Measurements from ENCODE around the gene NAA15.

Gene NAA15

GRCh38 chr4:139389991-139390390 is 88.7 kb downstream of the NAA15 start:
- POLR2A ChIA-PET = no interaction called here
- CTCF ChIA-PET = no interaction called here
- TF ChIP-seq LEF1 (IDR thresholded peaks at IDR 0.05; ENCODE audit: borderline replicate concordance) (no peak), ARNT (IDR thresholded peaks at IDR 0.05) (no peak), ELF4 (IDR thresholded peaks at IDR 0.05) (no peak), L3MBTL2 (conservative IDR thresholded peaks at IDR 0.05) (no peak), ZNF384 (IDR thresholded peaks at IDR 0.05) (no peak), FOXK2 (IDR thresholded peaks at IDR 0.05) (no peak), BHLHE40 (IDR thresholded peaks at IDR 0.05; ENCODE audit: borderline replicate concordance) (no peak), SUZ12 (IDR thresholded peaks at IDR 0.05) (no peak), NFRKB (IDR thresholded peaks at IDR 0.05) (no peak), FOXA1 (IDR thresholded peaks at IDR 0.05) (no peak), SP1 (IDR thresholded peaks at IDR 0.05) (no peak), PKNOX1 (IDR thresholded peaks at IDR 0.05) (no peak)
- DNase-seq (ENCODE audit: extremely low spot score) = no peak

GRCh38 chr4:139391731-139392130 is 90.4 kb downstream of the NAA15 start:
- TF ChIP-seq SP1 (IDR thresholded peaks at IDR 0.05) = no peak
- CTCF ChIA-PET = no interaction called here
- DNase-seq (ENCODE audit: extremely low spot score) = no peak
- POLR2A ChIA-PET = no interaction called here

- no peak for DNase-seq (ENCODE audit: extremely low spot score)
- ChIA-PET POLR2A (no interaction called here), CTCF (no interaction called here)
- TF ChIP-seq BHLHE40 (IDR thresholded peaks at IDR 0.05; ENCODE audit: borderline replicate concordance) (no peak), L3MBTL2 (conservative IDR thresholded peaks at IDR 0.05) (no peak), ELF4 (IDR thresholded peaks at IDR 0.05) (no peak), HDGF (IDR thresholded peaks at IDR 0.05; ENCODE audit: borderline replicate concordance) (no peak), FOXA1 (IDR thresholded peaks at IDR 0.05) (no peak), NFRKB (IDR thresholded peaks at IDR 0.05) (no peak), FOXK2 (IDR thresholded peaks at IDR 0.05) (no peak), ARNT (IDR thresholded peaks at IDR 0.05) (no peak)
Observed at GRCh38 chr4:139392797-139393196, 91.5 kb downstream of the NAA15 start.

- TF ChIP-seq FOXM1 (IDR thresholded peaks at IDR 0.05; ENCODE audit: borderline replicate concordance) (no peak), NFRKB (IDR thresholded peaks at IDR 0.05) (no peak), FOXA1 (IDR thresholded peaks at IDR 0.05) (no peak), TARDBP (IDR thresholded peaks at IDR 0.05) (no peak), ZNF384 (IDR thresholded peaks at IDR 0.05) (no peak)
- no peak for DNase-seq (ENCODE audit: extremely low spot score)
- ChIA-PET POLR2A (no interaction called here), CTCF (interaction anchor here (0.8 kb wide), 1 partner anchor 50 kb away, joined by 3 read pairs; no protein-coding TSS in a partner anchor)
Observed at GRCh38 chr4:139401368-139401767, 100.1 kb downstream of the NAA15 start.

- CTCF ChIA-PET = interaction anchor here (1.2 kb wide), 1 partner anchor 14 kb away, joined by 5 read pairs; no protein-coding TSS in a partner anchor
- POLR2A ChIA-PET = no interaction called here
- TF ChIP-seq BHLHE40 (IDR thresholded peaks at IDR 0.05; ENCODE audit: borderline replicate concordance) (no peak), SUZ12 (IDR thresholded peaks at IDR 0.05) (no peak), PKNOX1 (IDR thresholded peaks at IDR 0.05) (no peak), TARDBP (IDR thresholded peaks at IDR 0.05) (no peak), FOXM1 (IDR thresholded peaks at IDR 0.05; ENCODE audit: borderline replicate concordance) (no peak), SP1 (IDR thresholded peaks at IDR 0.05) (no peak), ARNT (IDR thresholded peaks at IDR 0.05) (no peak), CTBP1 (IDR thresholded peaks at IDR 0.05; ENCODE audit: borderline replicate concordance) (no peak), L3MBTL2 (conservative IDR thresholded peaks at IDR 0.05) (no peak), ZNF384 (IDR thresholded peaks at IDR 0.05) (no peak), ELF4 (IDR thresholded peaks at IDR 0.05) (no peak), HDGF (IDR thresholded peaks at IDR 0.05; ENCODE audit: borderline replicate concordance) (no peak), FOXA1 (IDR thresholded peaks at IDR 0.05) (no peak), NFRKB (IDR thresholded peaks at IDR 0.05) (no peak), FOXK2 (IDR thresholded peaks at IDR 0.05) (no peak)
- no peak for DNase-seq (ENCODE audit: extremely low spot score)
Observed at GRCh38 chr4:139402436-139402835, 101.1 kb downstream of the NAA15 start.

- ChIA-PET CTCF (no interaction called here), POLR2A (no interaction called here)
- no peak for DNase-seq (ENCODE audit: extremely low spot score)
Observed at GRCh38 chr4:139403462-139403861, 102.2 kb downstream of the NAA15 start.

More at GRCh38 chr4:139403462-139403861, 102.2 kb downstream of the NAA15 start:
- no peak for TF ChIP-seq ZNF384 (IDR thresholded peaks at IDR 0.05)
- TF ChIP-seq FOXM1 (IDR thresholded peaks at IDR 0.05; ENCODE audit: borderline replicate concordance) = no peak
- no peak for TF ChIP-seq TARDBP (IDR thresholded peaks at IDR 0.05)
- no peak for TF ChIP-seq SP1 (IDR thresholded peaks at IDR 0.05)
- TF ChIP-seq HDGF (IDR thresholded peaks at IDR 0.05; ENCODE audit: borderline replicate concordance) = no peak
- no peak for TF ChIP-seq FOXA1 (IDR thresholded peaks at IDR 0.05)
- TF ChIP-seq LEF1 (IDR thresholded peaks at IDR 0.05; ENCODE audit: borderline replicate concordance) = no peak
- no peak for TF ChIP-seq PKNOX1 (IDR thresholded peaks at IDR 0.05)
- no peak for TF ChIP-seq SUZ12 (IDR thresholded peaks at IDR 0.05)
- TF ChIP-seq FOXK2 (IDR thresholded peaks at IDR 0.05) = no peak
- no peak for TF ChIP-seq ELF4 (IDR thresholded peaks at IDR 0.05)
- TF ChIP-seq CTBP1 (IDR thresholded peaks at IDR 0.05; ENCODE audit: borderline replicate concordance) = no peak
- TF ChIP-seq ARNT (IDR thresholded peaks at IDR 0.05) = no peak
- TF ChIP-seq NFRKB (IDR thresholded peaks at IDR 0.05) = no peak
- TF ChIP-seq BHLHE40 (IDR thresholded peaks at IDR 0.05; ENCODE audit: borderline replicate concordance) = no peak
- no peak for TF ChIP-seq L3MBTL2 (conservative IDR thresholded peaks at IDR 0.05)

All from HEK293T (cell line).